Liver (tissue), 9 donors: ENCODE results near the gene DOCK2. TPM values are rescaled to one million over a fixed set of nuclear protein-coding genes. Genes with fewer than 3 reads are reported as not detected.

Experiments
- DNase-seq: peaks from one replicate; pipeline ENCODE4 v3.0.0-alpha.2; 2017; ENCODE audit warnings: low spot score
- H3K27ac ChIP-seq, 2 donors: one replicate each; pipeline ENCODE4 v1.7.0; 2013; ENCODE audit warnings: inconsistent platforms in 2 of 2, low read length in 2 of 2, control low read depth in 1 of 2, low read depth in 1 of 2, mild to moderate bottlenecking in 1 of 2
- H3K27me3 ChIP-seq, 4 donors: one replicate each; pipeline versions ENCODE4 v1.6.1 to v1.7.0; 2013; ENCODE audit warnings: low read length in 3 of 4, inconsistent platforms in 1 of 4, mild to moderate bottlenecking in 1 of 4, moderate library complexity in 1 of 4; ENCODE audit not compliant: control insufficient read depth in 4 of 4, insufficient read depth in 4 of 4
- H3K36me3 ChIP-seq, 4 donors: one replicate each; pipeline versions ENCODE4 v1.6.1 to v1.7.0; 2013; ENCODE audit warnings: low read length in 3 of 4, mild to moderate bottlenecking in 3 of 4, low read depth in 1 of 4, moderate library complexity in 1 of 4; ENCODE audit not compliant: control insufficient read depth in 4 of 4, insufficient read depth in 3 of 4
- H3K4me1 ChIP-seq, 4 donors: one replicate each; pipeline versions ENCODE4 v1.6.1 to v1.7.0; 2013; ENCODE audit warnings: low read length in 3 of 4, mild to moderate bottlenecking in 3 of 4, moderate library complexity in 1 of 4; ENCODE audit not compliant: control insufficient read depth in 4 of 4, insufficient read depth in 4 of 4
- H3K4me3 ChIP-seq, 3 donors: one replicate each; pipeline versions ENCODE4 v1.6.1 to v1.7.0; 2013; ENCODE audit warnings: low read length in 3 of 3, control low read depth in 1 of 3, low read depth in 1 of 3, mild to moderate bottlenecking in 1 of 3
- H3K9ac ChIP-seq, 2 donors: one replicate each; pipeline ENCODE4 v1.7.0; 2013; ENCODE audit warnings: low read length in 2 of 2, mild to moderate bottlenecking in 2 of 2, moderate library complexity in 2 of 2, control low read depth in 1 of 2, low read depth in 1 of 2
- H3K9me3 ChIP-seq, 4 donors: one replicate each; pipeline versions ENCODE4 v1.6.1 to v1.7.0; 2013; ENCODE audit warnings: low read length in 3 of 4; ENCODE audit not compliant: control insufficient read depth in 4 of 4
- EGR1 ChIP-seq, 2 donors: IDR thresholded peaks; 2 replicates each; pipeline ENCODE4 v1.6.1; 2016 to 2018; ENCODE audit warnings: antibody characterized with exemption in 2 of 2, low read depth in 2 of 2
- FOXA1 ChIP-seq: IDR thresholded peaks from 2 replicates; pipeline ENCODE4 v1.6.1; 2016; ENCODE audit warnings: antibody characterized with exemption
- GABPA ChIP-seq, 2 donors: IDR thresholded peaks in 1 of 2; conservative IDR thresholded peaks in 1 of 2; 2 replicates each; pipeline ENCODE4 v1.6.1; 2016; ENCODE audit warnings: antibody characterized with exemption in 2 of 2, mild to moderate bottlenecking in 1 of 2, moderate library complexity in 1 of 2
- HNF4A ChIP-seq, 2 donors: conservative IDR thresholded peaks; 2 replicates each; pipeline ENCODE4 v1.6.1; 2016; ENCODE audit warnings: antibody characterized with exemption in 2 of 2, mild to moderate bottlenecking in 2 of 2
- JUND ChIP-seq, 2 donors: IDR thresholded peaks; 2 replicates each; pipeline ENCODE4 v1.6.1; 2016; ENCODE audit warnings: antibody characterized with exemption in 2 of 2
- NR2F2 ChIP-seq: IDR thresholded peaks from 2 replicates; pipeline ENCODE4 v1.6.1; 2016; ENCODE audit warnings: antibody characterized with exemption
- RAD21 ChIP-seq, 2 donors: IDR thresholded peaks; 2 replicates each; pipeline ENCODE4 v1.6.1; 2016; ENCODE audit warnings: antibody characterized with exemption in 2 of 2, mild to moderate bottlenecking in 2 of 2
- RXRA ChIP-seq, 2 donors: IDR thresholded peaks; 2 replicates each; pipeline ENCODE4 v1.6.1; 2017 to 2018; ENCODE audit warnings: antibody characterized with exemption in 2 of 2, mild to moderate bottlenecking in 1 of 2
- TAF1 ChIP-seq: conservative IDR thresholded peaks from 2 replicates; pipeline ENCODE4 v1.6.1; 2016; ENCODE audit warnings: antibody characterized with exemption, mild to moderate bottlenecking
- YY1 ChIP-seq: IDR thresholded peaks from 2 replicates; pipeline ENCODE4 v1.6.1; 2016; ENCODE audit warnings: antibody characterized with exemption, mild to moderate bottlenecking
- WGBS: extraction: QIAGEN DNeasy Blood & Tissue Kit; methylation state at CpG from one replicate; pipeline ENCODE4 v1.1.7; 2013; 5-methylcytosine and 5-hydroxymethylcytosine counted together
- polyA plus RNA-seq, 2 donors: library from polyadenylated mRNA; stranded (reverse) in 1 of 2; unstranded in 1 of 2; fragments of 200-250 nt in 1 of 2; fragments of >200 nt in 1 of 2; fragmentation: Nextera tagmentation in 1 of 2; extraction: Ambion mirVana in 1 of 2; gene quantifications; one replicate each; pipeline versions ENCODE4 v1.2.1 to v1.2.3, GENCODE V29; 2013 to 2015
- total RNA-seq, 2 donors: library from RNA; depleted of rRNA; stranded (reverse); fragments of >200 nt; gene quantifications; one replicate each; pipeline ENCODE4 v1.2.3, GENCODE V29; 2014
- TF ChIP-seq, protein P1 (sequence below): IDR thresholded peaks from 2 replicates; pipeline ENCODE4 v1.6.1; 2016; ENCODE audit warnings: antibody characterized with exemption, mild to moderate bottlenecking
- TF ChIP-seq, protein P2 (sequence below): fragments of 150-350 bp; IDR thresholded peaks from 2 replicates; pipeline ENCODE4 v1.5.1; 2017; ENCODE audit warnings: improper control_type of control experiment, low read depth, low read length; ENCODE audit not compliant: missing input control
- TF ChIP-seq, protein P3 (sequence below): IDR thresholded peaks from 2 replicates; pipeline ENCODE4 v1.6.1; 2016; ENCODE audit warnings: antibody characterized with exemption
- TF ChIP-seq, protein P4 (sequence below): IDR thresholded peaks from 2 replicates; pipeline ENCODE4 v1.6.1; 2016; ENCODE audit warnings: antibody characterized with exemption
- TF ChIP-seq, protein P5 (sequence below): IDR thresholded peaks from 2 replicates; pipeline ENCODE4 v1.6.1; 2016; ENCODE audit warnings: antibody characterized with exemption
- donor health status: healthy.
- donor health status: healthy.
- donor health status: healthy.
- donor health status: healthy.
- donor health status: healthy.

DOCK2 gene
- total and polyA plus RNA-seq, 4 donors: 2.3 to 26.6 (median 8.2) TPM

GRCh38 chr5:169797577-169797976 lies 160.5 kb downstream of the DOCK2 start:
- no peaks in the 10 kb centered on the region for H3K36me3 ChIP-seq

DNA sequence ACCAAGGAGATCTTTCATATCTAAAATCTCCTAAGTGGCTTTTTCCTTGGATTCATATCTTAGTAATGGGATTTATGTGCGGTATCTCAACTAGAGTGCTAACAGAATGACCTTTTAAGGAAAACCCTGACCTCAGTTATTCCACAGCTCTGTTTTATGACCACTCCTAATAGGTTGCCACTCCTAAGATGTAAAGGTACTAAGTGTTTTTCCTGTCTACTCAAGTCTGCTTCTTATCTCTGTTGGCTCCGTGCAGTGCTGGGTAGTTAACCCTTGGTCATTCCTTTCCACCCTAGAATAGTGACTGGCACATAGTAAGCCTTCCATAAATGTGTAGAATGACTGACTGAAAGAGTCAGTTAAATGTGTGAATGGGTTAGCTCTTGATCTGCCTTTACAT lies 161.4 kb downstream of the DOCK2 start:
- TF ChIP-seq, protein P1, sequence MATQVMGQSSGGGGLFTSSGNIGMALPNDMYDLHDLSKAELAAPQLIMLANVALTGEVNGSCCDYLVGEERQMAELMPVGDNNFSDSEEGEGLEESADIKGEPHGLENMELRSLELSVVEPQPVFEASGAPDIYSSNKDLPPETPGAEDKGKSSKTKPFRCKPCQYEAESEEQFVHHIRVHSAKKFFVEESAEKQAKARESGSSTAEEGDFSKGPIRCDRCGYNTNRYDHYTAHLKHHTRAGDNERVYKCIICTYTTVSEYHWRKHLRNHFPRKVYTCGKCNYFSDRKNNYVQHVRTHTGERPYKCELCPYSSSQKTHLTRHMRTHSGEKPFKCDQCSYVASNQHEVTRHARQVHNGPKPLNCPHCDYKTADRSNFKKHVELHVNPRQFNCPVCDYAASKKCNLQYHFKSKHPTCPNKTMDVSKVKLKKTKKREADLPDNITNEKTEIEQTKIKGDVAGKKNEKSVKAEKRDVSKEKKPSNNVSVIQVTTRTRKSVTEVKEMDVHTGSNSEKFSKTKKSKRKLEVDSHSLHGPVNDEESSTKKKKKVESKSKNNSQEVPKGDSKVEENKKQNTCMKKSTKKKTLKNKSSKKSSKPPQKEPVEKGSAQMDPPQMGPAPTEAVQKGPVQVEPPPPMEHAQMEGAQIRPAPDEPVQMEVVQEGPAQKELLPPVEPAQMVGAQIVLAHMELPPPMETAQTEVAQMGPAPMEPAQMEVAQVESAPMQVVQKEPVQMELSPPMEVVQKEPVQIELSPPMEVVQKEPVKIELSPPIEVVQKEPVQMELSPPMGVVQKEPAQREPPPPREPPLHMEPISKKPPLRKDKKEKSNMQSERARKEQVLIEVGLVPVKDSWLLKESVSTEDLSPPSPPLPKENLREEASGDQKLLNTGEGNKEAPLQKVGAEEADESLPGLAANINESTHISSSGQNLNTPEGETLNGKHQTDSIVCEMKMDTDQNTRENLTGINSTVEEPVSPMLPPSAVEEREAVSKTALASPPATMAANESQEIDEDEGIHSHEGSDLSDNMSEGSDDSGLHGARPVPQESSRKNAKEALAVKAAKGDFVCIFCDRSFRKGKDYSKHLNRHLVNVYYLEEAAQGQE: no peak
- TF ChIP-seq RAD21 (IDR thresholded peaks at IDR 0.05): no peak
- no peak for TF ChIP-seq FOXA1
- TF ChIP-seq YY1: no peak
- no peak for TF ChIP-seq EGR1 (IDR thresholded peaks at IDR 0.05; ENCODE audit: low read depth in 2 of 2)
- TF ChIP-seq, protein P2, sequence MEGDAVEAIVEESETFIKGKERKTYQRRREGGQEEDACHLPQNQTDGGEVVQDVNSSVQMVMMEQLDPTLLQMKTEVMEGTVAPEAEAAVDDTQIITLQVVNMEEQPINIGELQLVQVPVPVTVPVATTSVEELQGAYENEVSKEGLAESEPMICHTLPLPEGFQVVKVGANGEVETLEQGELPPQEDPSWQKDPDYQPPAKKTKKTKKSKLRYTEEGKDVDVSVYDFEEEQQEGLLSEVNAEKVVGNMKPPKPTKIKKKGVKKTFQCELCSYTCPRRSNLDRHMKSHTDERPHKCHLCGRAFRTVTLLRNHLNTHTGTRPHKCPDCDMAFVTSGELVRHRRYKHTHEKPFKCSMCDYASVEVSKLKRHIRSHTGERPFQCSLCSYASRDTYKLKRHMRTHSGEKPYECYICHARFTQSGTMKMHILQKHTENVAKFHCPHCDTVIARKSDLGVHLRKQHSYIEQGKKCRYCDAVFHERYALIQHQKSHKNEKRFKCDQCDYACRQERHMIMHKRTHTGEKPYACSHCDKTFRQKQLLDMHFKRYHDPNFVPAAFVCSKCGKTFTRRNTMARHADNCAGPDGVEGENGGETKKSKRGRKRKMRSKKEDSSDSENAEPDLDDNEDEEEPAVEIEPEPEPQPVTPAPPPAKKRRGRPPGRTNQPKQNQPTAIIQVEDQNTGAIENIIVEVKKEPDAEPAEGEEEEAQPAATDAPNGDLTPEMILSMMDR: no peak
- TF ChIP-seq, protein P3, sequence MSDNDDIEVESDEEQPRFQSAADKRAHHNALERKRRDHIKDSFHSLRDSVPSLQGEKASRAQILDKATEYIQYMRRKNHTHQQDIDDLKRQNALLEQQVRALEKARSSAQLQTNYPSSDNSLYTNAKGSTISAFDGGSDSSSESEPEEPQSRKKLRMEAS: no peak
- TF ChIP-seq NR2F2: no peak
- TF ChIP-seq, protein P4, sequence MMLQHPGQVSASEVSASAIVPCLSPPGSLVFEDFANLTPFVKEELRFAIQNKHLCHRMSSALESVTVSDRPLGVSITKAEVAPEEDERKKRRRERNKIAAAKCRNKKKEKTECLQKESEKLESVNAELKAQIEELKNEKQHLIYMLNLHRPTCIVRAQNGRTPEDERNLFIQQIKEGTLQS: no peak
- no peak for TF ChIP-seq HNF4A (conservative IDR thresholded peaks at IDR 0.05)
- no peak for TF ChIP-seq JUND (IDR thresholded peaks at IDR 0.05)
- Histone ChIP-seq H3K4me3 (no peak overlapping the region), H3K4me1 (no peaks in the 10 kb centered on the region), H3K9ac (no peak overlapping the region), H3K9me3 (peaks cover 0 to 2% (median 0%) of the 10 kb centered on the region in 4 donors), H3K27ac (no peak overlapping the region), H3K27me3 (no peaks in the 10 kb centered on the region), H3K36me3 (no peaks in the 10 kb centered on the region)
- DNase-seq: no peak
- 35% methylated on average over 2 of the region's 2 CpGs for WGBS

More at GRCh38 chr5:169797577-169797976, 160.5 kb downstream of the DOCK2 start:
- Histone ChIP-seq H3K9me3 (peaks cover 0 to 2% (median 0%) of the 10 kb centered on the region in 4 donors), H3K4me1 (no peaks in the 10 kb centered on the region), H3K9ac (no peak overlapping the region), H3K4me3 (no peak overlapping the region), H3K27me3 (no peaks in the 10 kb centered on the region), H3K27ac (no peak overlapping the region)
- TF ChIP-seq, protein P3: no peak
- TF ChIP-seq FOXA1: no peak
- TF ChIP-seq HNF4A (conservative IDR thresholded peaks at IDR 0.05): no peak
- no peak for TF ChIP-seq GABPA (IDR thresholded peaks at IDR 0.05 in 1 of 2, conservative IDR thresholded peaks at IDR 0.05 in 1 of 2)
- TF ChIP-seq, protein P5, sequence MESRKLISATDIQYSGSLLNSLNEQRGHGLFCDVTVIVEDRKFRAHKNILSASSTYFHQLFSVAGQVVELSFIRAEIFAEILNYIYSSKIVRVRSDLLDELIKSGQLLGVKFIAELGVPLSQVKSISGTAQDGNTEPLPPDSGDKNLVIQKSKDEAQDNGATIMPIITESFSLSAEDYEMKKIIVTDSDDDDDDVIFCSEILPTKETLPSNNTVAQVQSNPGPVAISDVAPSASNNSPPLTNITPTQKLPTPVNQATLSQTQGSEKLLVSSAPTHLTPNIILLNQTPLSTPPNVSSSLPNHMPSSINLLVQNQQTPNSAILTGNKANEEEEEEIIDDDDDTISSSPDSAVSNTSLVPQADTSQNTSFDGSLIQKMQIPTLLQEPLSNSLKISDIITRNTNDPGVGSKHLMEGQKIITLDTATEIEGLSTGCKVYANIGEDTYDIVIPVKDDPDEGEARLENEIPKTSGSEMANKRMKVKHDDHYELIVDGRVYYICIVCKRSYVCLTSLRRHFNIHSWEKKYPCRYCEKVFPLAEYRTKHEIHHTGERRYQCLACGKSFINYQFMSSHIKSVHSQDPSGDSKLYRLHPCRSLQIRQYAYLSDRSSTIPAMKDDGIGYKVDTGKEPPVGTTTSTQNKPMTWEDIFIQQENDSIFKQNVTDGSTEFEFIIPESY: no peak
- TF ChIP-seq RXRA (IDR thresholded peaks at IDR 0.05): no peak
- no peak for TF ChIP-seq NR2F2
- no peak for TF ChIP-seq YY1
- TF ChIP-seq TAF1: no peak
- TF ChIP-seq RAD21 (IDR thresholded peaks at IDR 0.05): no peak
- TF ChIP-seq, protein P1: no peak
- TF ChIP-seq, protein P4: no peak
- 78% methylated on average over 2 of the region's 2 CpGs for WGBS
- no peak for DNase-seq
